Hematopoietic multipotent progenitor cell (in vitro differentiated cells): ENCODE measurements around the gene NTSR1. TPM values are rescaled to one million over a fixed set of nuclear protein-coding genes. Genes with fewer than 3 reads are reported as not detected.

ENCODE experiments used
- DNase-seq, 3 donors: peaks; one replicate each; pipeline ENCODE4 v3.0.0-alpha.2; 2011 to 2015; ENCODE audit warnings: low read depth in 2 of 3, low spot score in 2 of 3
- total RNA-seq: library from RNA; depleted of rRNA; stranded (reverse); fragments of >200 nt; gene quantifications from one replicate; pipeline ENCODE4 v1.2.3, GENCODE V29; 2012

The NTSR1 gene
- total RNA-seq, 1 donor = 0.27 TPM

DNA sequence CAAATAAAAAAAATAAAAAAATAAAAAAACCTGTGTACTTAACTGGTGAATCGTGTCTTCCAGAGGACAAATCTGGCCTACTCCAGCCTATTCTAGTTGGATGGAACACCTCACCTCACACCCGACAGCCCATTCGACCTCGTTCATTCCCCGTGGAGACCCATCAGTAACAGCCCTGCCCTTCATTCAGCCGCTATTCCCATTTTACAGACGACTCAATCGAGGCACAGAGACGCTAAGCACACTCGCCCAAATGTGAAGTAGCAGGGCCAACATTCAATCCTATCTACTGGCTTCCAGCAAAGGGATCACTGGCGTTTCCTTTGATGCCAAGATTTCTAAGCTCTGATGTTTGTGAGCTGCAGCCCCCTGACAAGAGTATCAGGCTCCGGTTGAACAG is 1.8 kb upstream of the NTSR1 start:
- no peak for DNase-seq

DNA sequence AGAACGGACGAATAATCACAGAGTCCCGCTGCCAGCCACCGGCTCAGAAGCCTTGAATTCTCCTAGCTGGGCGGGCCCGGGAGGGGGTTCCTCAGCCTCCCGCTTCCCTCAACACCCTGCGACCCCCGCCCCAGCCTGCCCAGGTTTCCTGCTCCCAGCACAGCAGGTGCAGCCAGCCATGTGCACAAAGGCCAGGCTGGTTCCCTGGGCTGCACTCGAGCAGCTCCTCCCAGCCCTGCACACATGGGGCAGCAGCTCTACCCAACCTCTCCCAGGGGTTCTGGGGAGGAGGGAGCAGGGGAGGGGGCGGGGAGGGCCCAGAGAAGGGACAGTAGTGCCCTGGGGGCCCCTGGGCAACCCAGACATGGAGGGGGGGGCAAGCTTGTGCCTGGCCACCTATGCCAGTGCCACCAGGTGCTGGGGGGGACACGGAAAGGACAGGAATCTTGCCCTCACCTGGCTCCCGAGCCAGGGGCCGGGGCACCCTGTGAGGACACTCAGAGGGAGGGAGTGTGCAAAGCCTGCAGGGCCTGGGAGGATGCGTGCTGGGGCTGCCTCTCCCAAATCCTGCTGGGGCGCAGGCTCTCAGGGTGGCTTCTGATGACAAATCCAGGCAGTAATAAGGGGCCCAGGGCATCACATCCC is 1.2 kb upstream of the NTSR1 start:
- DNase-seq = no peak

DNA sequence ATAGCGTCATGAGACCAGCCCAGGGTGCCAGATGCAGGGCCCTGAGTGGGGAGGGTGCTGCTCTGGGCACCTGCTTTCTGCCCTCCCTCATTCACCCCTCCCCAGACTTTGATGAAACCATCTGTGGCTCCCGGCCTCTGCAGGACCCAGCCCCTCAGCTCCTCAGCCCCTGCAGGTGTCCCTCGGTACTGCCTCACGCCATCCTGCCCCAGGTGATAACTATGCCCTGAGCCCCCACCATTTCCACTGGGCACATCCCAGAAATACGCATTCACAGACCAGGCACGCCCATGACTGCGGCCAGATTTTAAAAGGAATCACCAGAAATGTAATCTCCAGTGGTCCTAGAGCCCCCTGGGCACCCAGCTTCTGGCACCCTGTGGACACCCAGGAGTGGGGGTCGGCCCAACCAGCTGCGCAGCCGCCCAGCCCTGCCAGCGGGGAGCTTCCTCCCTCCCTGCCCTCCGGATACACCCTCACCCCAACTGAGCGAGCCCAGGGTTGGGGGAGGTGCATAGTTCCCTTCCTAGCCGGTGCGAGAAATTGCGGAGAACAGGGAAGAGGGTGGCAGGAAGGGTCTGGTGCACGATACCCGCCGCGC is 615 bp upstream of the NTSR1 start:
- DNase-seq = peak in 1 of 3 donors; percentile 49

DNA sequence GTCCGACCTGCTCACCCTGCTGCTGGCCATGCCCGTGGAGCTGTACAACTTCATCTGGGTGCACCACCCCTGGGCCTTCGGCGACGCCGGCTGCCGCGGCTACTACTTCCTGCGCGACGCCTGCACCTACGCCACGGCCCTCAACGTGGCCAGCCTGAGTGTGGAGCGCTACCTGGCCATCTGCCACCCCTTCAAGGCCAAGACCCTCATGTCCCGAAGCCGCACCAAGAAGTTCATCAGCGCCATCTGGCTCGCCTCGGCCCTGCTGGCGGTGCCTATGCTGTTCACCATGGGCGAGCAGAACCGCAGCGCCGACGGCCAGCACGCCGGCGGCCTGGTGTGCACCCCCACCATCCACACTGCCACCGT is 885 bp downstream of the NTSR1 start:
- DNase-seq = no peak

DNA sequence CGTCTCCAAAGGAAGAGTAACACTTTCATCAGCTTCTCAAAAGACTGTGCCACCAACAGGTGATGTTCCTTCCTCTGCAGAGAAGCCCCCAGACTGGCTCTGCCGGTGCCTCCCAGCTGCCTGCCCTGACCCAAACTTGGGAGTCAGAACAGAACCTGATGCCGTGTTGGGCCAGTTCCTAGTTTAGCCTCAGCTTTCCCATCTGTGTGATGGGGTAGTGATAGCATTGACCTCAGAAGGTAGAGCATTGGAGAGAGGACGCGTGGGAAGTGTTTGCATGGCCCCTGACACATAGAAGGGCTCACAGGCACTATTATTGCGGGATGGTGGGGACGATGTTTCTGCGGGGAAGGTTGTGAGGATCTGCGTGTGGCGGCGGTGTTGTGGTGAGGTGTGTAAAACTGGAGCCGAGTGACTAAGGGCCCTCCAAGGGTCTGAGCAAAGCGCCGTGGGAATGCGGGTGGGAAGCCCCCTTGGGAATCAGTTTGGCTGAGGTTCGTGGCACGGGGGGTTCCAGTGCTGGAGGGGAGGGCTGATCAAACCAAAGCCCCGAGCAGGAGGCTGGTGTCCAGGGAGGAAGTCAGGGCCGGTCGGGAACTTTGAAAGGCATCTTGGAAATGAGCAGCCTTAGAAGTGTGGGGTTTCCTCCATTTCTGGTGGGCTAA is 1.7 kb downstream of the NTSR1 start:
- DNase-seq = no peak

DNA sequence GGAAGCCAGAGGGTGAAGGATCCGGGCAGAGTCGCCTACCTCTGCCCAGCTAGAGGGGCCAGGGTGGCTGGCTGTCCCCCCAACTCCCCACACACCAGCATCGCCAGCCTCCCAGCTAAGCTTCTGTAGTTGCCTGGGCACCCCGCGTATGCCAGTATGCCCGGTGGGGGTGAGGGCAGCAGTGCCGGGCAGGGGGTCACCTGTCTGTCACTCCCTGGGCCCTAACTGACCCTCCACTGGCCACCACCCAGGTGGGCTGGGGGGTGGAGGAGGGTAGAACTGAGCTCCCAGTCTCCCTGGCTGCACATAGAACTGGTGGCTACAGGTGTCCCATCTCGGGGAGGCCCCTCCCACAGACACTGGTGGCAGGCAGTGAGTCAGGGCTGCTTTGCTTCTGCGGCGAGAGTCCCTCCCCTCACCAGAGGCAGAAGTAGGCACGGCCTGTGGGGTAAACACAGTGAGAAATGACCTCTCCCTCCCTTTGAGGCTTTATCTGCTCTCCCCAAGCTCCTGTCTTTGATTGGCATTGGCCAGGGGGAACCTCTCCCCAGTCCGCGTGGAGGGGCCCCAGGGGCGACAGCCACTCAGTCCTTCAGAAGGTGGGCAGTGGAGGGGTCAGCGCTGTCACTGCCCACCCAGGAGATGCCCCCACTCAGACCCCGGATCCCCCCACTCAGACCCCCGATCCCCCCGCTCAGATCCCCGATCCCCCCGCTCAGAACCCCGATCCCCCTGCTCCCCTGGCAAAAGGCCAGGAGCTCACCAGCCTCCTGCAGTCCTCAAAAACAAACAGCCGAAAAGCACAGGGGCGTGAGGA is 2.5 kb downstream of the NTSR1 start:
- peak in 2 of 3 donors; percentile 58 to 67 for DNase-seq

DNA sequence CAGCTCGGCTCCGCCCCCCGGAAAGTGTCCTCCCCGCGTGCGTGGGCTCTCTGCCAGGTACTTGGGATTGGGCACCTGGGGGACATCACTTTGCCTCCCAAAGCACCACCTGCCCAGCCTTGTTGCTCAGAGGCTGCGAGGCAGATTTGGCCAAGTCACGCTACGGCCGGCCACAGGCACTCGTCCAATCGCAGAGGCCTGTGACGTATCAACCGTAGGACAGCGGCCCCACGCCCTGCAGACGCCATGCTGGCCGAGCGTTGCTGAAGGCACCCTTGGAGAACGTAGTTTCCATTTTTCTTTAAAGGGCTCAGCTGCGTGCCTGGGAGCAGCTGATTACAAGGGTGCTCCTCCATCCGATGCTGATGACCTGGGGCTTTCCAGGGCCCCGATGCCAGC is 3.1 kb downstream of the NTSR1 start:
- DNase-seq = no peak

DNA sequence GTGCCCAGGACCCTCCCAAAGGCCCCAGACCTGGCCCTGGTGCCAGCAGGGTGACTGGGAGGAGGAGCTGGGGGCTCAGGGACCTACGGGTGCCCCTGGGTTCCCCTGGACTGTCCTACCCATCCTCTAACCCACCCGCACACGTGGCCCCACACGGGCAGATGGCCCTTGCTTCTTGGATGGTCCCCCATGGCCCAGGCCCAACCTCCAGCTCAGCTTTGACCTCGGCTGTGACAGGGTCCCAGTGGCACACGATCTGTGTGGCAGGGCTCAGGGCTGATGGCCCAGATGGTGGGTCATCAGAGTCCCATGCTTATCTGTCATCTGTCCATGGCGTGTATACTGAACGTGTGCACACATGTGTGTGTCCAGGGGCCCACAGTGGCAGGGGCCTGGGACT is 4.0 kb downstream of the NTSR1 start:
- no peak for DNase-seq

DNA sequence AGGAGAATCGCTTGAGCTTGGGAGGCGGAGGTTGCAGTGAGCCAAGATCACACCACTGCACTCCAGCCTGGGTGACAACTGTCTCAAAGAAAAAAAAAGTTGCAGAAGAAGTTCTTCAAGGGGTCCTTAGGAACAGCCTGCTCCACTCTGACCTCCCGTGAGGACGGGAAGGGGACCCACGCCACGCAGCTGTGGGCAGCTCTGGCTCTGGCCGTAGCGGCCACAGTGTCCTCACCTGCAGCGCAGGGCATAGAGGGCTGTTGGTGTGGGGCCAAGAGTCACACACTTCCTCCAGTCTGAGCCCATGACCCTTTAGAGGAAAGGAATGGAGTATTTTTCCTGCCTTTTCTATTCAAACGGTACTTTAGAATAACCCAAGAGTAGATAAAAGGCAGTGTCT is 5.4 kb downstream of the NTSR1 start:
- DNase-seq = no peak

DNA sequence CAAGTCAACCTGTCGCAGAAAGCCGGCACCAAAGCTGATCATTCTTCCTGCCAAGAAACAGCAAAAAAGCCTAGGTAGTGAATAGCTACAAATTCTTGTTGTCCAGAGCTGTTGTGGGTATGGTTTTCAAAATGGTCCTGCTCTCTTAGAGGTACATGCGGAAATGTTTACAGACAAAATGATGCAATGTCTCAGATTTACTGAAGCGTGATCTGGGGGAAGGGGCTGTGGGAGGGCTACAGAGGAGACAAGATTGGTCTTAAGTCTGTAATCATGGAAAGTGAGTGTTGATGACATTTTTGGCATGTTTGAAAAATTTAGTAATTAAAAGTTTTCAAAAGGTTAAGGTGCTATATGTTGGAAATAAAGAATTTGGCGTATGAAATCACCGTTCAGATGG is 6.2 kb downstream of the NTSR1 start:
- DNase-seq = no peak

DNA sequence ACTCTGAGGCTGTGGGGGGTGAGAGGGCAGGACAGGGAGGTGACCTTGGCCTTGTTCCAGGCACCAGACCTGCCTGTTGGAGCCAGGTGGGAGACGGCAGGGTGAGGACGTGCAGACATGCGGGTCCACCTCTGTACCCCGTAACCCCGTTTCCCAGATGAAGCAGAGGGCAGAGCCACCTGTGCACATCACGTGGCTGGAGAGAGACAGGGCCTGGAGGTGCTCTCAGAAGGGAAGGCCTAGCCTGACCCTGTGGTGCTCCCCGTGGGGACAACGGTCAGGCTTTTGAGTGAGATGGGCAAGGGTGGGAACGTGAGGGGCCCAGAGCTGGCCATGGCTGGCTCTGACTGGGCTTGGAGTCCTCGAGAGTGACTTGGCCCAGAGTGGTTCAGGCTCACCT is 6.6 kb downstream of the NTSR1 start:
- DNase-seq = no peak

DNA sequence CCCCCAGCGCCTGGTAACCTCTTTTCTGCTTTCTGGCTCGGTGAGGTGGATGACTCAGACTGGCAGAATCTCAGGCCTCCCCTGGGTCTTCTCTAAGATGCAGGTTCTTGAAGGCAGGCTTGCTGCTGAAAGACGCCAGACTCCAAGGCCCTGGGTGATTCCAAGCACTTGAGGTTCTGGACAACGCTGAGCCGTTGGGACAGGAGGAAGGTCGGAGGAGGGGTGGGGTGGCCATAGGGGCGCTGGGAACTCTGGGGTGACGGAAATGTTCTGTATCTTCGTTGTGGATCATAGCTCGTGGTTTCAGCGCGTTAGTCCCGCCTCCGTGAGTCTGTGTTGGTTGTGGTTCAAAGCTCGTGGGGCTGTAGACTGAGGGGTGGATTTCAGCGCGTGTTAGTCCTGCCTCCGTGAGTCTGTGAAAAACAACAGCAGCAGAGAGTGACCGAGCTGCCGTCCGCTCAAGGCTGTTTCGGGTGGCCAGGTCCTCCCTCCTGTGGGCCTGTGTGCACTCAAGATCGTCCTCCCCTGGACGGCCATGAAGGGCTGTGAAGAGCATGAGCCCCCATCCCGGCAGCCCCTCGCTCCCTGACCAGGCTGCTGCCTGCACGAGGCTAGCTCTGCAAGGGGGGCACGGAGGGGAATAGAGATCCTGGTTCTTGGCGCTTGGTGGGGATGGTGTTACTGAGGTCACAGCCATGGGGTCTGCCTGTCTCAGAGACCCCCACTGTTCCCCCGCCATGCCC is 7.7 kb downstream of the NTSR1 start:
- DNase-seq = no peak

DNA sequence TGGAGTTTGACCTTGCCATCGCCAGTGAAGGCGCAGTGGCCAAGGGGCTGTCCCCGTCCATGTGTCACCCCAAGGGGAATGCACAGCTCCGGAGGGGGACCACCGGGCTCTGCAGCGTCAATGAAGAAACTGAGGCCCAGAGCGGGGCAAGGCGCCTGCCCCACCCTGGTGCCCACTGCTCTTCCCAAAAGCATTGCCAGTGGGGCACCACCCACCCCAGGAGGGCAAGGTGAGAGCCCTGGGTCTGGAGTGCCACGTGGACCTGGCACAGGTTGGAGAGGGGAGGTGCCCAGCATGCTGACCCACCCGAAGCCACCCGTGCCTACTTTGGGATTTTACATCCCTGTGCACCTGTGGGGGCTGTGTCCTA is 8.3 kb downstream of the NTSR1 start:
- DNase-seq = no peak

DNA sequence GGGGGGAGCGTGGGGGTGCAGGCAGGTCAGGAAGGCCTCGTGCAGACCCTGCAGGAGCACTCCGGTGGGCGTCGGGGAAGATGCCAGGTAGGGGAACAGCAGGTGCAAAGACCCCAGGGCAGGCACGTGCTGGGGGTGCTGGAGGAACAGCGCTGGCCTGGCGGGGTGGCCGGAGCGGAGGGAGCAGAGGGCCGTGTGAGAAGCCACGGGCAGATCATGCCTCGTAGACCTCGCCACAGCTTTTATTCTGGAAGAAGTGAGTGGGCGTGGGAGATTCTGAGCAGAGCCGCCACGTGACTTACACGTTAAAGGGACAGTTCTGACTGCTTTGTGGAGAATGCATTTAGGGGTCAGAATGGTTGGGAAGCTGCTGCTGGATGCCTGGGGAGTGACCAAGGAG is 9.3 kb downstream of the NTSR1 start:
- no peak for DNase-seq

DNA sequence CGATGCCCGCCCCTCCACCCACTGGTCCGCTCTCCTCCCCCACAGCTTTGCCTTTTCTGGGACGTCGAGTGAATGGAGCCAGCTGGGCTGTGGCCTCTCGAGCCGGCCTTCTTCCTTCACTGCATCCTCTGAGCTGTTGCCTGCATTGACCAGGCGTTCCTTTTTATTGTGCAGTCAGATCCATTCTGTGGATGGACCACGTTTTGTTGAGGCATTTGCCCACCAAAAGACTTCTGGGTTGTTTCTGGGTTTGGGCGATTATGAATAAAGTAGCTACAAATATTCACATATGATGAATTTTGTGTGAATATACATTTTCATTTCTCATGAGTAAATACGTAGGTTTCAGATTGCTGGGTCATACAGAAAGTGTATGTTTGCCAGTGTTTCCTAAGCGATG is 9.9 kb downstream of the NTSR1 start:
- no peak for DNase-seq

DNA sequence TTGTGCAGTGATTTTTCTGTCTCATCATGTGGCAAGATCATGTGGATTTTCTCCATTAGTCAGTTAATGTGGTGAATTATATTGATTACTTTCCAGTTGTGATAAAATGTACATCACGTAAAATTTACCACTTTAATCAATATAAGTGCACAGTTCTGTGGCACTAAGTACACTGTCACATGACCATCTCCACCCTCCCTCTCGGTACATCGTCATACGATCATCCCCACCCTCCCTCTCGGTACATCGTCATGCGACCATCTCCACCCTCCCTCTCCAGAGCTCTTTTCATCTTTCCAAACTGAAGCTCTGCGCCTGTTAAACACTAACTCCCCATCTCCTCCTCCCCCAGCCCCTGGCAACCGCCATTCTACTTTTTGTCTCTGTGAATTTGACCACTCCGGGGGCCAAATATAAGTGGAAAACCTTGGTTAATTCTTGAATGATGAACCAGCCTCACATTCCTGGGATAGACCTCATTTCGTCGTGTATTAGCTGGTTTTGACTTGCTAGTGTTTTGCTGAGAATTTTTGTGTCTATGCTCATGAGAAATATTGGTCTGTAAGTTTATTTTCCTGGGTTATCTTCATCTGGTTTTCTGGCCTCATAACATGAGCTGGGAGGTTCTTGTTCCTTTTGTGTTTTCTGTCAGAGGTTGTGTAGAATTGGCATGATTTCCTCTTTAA is 10.8 kb downstream of the NTSR1 start:
- DNase-seq = no peak

DNA sequence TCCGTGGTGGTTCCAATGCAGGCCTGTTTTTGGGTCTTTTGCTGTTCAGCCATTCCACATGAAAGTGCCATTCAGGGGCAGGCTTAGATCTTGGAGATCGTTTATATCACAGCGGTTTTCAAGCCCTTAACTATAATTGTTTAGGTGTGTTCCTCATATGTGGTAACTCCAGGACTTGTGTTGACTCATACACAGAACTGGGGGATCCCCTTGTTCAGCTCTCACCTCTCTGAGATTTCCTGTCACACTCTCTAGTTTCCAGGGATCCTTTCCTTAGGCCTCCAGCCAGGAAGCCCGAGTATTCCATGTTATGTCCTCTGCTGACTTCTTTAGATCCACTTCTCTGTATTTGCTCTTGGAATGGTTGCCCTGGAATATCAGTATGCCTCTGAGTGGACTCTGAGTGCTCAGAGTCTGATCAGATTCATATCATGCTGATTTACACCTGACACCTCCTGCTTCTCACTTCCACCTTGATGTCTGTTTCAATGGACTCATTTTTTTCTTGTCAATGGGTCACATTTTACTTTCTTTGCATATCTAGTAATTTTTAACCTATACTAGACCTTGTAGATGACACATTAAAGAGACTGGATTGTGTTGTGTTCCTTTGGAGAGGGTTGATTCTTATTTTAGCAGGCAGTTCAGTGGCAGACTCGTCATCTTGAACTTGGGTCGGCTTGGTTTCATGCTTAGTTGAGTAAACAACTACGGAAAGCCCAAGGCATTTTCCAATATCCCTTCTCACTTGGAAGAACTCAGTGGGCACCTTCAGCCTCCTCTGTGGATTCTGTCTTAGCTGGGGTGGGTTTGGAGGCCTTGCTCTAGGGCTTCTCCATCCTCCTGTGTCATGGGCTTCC is 13.1 kb downstream of the NTSR1 start:
- DNase-seq = no peak

DNA sequence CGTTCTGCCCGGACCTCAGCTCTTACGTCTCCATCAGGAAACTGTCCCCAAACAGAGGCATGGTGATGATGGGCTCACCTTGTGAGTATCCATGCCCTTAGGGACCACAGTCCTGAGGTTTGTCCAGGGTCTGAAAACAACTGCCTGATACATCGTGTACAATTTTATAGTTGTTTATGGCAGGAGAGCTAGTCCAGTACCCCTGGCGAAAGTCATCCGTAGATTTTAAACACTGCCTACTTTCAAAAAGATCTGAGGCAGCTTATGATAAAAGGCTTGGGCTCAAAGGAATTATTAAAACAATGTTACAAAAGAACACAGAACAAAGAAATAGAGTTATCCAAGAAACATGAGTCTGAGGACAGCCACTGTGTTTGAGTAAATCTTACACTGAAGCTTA is 14.0 kb downstream of the NTSR1 start:
- no peak for DNase-seq

DNA sequence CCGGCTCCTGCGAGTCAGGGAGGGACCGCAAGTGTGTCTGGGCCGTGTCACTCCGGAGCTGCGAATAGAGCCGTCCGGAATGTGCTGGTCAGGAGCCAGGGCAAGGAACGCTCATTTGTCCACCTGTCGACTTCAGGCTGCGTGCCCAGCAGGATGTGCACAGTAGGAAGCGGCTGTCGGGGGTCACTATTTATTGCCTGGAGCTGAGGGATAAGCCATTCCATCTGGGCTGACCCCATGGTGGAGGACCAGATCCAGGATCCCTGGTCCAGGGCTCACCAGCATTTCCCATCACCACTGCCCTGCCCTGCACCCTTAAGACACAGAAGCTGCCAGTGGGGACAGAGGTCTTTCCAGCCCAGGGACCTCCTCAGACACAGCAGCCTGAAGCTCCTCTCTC is 14.7 kb downstream of the NTSR1 start:
- DNase-seq = no peak
